HG02970 (cell line): ENCODE measurements around the gene SMPDL3B.
"Not testable (repeated sequence)": the region's sequence is repeated elsewhere in the genome, so short reads cannot be mapped to it uniquely, and the experiment has no call there.

Experiments used
- ATAC-seq: cut with Tn5 transposase; IDR thresholded peaks from one replicate; pipeline ENCODE4 v1.9.1; 2021; ENCODE audit warnings: mild to moderate bottlenecking, moderate library complexity, moderate number of reproducible peaks; ENCODE audit not compliant: unreplicated experiment, low FRiP score

The SMPDL3B gene

GRCh38 chr1:27967106-27967883 lies 32.5 kb downstream of the SMPDL3B start:
- no peak for ATAC-seq

- ATAC-seq = no peak
These were observed 33.2 kb downstream of the SMPDL3B start for GRCh38 chr1:27967884-27968466.

GRCh38 chr1:27968692-27969091 lies 33.9 kb downstream of the SMPDL3B start:
- ATAC-seq = no peak

GRCh38 chr1:27970401-27970800 lies 35.6 kb downstream of the SMPDL3B start:
- ATAC-seq = no peak

DNA sequence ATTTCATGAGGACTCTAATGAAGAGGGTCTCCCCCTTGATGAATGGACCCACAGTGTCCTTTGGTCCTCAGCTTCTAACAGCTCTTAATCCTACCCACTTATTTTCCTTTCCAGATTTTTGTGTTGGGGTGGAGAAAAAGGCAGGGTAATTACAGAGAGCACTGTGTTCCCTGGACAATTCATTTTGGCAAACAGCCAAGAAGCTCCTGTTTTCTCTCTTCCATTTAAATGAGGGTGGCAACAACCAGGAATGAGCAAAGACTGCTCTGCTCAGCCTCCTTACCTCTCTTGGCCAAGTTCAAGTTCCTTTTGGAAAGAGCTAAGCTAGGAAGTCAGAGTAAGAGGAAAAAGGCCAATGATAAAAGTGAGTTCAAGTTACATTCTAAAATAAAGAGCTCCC lies 36.9 kb downstream of the SMPDL3B start:
- ATAC-seq = no peak

DNA sequence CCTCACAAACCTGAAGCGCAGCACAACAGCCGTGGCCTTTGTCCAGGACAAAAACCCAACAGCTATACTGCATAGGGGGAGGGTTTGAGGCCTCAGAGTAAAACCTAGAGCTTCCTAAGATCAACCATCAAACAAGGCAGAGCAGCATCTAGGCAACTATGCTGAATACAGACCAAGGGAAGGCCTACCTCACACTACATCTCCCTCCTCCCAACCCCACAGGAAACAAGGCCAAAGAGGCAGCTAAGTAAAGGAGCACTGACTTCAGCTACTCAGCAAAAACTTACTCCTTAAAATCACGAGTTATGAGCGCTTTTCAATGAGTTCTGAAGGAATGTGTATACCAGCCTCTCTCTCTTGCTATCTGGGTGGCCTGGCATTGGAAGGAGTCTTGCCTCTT lies 37.3 kb downstream of the SMPDL3B start:
- ATAC-seq = no peak

DNA sequence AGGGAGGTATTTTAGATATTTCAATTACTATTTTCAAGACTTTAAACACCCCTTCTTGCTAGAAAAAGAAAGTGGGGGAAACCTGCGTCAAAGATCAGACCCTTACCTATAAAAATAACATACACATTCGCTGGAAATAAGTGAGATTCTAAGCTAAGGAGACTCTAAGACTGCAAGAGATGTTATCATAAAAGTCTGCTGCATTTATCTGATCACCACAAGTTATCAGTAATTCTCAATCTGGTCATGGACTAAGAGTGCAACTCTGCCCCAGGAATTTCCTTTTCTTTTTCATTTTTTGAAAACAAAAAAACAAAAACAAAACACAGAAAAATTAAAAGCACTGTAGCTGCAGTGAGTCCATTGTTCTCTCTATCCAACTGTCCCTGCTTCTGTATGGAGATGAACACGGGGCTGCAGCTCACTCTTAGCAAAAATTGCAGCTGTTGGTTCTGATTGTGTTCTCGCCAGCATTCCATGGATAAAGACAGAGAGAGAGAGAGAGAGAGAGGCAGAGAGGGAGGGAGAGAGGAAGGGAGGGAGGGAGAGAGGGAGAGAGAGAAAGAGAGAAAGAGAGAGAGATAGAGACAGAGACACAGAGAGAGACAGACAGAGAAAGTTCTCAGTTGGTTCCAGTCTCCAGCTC lies 39.1 kb downstream of the SMPDL3B start:
- no peak for ATAC-seq

DNA sequence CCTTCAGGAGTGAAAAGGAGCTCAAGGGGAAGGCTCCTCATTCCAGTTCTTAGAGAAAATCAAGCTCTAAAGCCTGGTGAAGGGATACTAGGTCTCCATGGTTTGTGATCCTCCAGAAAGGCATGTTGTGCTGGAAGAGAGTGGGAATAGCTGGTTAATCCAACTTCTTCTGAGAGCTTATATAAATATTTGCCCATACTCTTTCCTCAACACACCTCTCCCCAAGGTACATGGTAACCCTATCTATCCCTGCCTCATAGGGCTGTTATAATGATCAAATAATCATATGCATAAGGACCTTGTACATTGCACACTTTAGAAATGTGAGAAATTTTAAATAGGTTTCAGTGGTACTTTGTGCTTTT lies 39.6 kb downstream of the SMPDL3B start:
- no peak for ATAC-seq

GRCh38 chr1:27979151-27979858 lies 44.5 kb downstream of the SMPDL3B start:
- ATAC-seq = no peak

GRCh38 chr1:27979859-27980201 lies 45.0 kb downstream of the SMPDL3B start:
- no peak for ATAC-seq

DNA sequence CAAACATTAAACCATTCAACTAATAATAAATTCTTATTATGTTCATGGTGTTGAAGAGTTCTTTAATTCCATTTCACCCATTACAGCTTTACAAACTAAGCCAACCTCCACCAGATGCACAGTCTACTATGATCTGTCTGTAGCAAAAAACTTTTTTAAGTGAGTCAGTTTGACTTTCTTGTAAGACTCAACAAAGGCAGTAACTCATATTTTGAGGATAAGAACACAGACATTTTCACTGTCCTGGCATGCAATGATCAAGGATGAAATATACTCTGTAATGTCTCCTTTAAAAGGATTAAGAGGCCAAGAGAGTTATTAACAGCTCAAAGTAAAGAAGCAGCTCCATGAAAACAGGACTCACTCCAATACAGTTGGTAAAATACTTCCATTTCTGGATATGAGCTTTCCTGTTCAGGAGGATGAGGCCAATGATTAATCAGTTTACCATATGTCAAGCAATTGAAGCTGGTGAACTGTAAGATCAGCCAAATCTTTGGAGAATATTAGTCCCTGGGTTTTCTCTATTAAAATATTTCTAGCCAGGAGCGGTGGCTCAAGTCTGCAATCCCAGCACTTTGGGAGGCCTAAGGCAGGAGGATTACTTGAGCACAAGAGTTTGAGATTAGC lies 45.5 kb downstream of the SMPDL3B start:
- ATAC-seq = no peak

DNA sequence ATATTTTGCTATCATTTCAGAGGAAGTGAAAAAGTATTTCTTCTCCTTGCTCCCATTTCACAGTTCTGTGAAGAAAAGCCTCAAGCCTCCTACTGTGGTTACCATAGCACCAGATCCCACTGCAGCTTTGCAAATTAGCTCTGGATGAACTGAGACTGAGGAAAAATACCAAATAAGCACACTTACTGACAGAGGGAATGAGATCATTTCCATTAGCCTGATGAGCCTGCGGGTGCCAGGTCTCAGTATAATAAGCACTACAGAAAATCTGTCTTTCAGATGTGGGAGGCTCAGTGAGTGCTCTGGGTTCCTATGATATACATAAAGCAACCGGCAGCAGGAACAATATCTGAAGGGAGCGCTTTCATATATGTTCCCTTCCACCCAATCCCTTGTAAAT lies 46.3 kb downstream of the SMPDL3B start:
- no peak for ATAC-seq

DNA sequence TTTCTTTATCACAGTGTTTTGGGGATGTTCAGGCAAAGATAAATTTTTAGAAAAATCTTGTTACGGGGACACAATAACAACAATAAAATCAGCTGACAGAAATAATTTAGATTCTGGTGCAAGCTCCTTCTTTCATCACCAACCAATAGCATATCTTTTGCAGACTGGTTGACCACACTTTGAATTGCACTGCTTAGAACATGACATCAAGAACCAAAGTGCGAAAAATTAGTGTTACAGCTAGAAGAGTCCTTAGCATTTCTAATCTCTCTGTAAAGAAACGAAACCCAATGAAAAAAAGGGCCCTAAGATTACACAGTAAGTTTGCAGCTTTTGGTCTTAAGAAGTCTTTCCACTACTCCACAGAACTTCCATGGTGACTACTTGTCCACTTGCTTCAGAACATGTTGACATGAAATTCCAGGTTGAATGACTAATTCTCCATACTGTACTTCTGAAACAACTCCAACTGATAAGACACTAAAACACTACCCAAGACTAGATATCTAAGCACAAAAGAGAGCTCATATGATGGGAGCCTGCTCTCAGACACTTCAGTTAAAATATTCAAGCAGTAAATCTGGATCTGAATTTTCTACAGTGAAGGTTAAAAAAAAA lies 56.2 kb downstream of the SMPDL3B start:
- ATAC-seq = no peak

DNA sequence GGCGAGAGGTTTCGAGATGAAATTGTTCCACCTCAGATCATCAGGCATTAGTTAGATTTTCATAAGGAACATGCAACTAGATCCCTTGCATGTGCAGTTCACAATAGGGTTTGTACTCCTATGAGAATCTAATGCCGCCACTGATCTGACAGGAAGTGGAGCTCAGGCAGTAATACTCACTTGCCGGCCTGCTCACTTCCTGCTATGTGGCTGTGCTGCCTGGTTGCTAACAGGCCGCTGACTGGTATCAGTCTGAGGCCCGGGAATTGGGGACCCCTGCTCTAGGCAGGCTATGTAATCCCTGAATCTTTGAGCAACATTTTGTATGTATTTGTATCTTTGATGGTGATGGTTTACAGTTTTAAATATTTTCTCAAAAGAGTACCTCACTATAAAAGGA lies 57.5 kb downstream of the SMPDL3B start:
- ATAC-seq = no peak

DNA sequence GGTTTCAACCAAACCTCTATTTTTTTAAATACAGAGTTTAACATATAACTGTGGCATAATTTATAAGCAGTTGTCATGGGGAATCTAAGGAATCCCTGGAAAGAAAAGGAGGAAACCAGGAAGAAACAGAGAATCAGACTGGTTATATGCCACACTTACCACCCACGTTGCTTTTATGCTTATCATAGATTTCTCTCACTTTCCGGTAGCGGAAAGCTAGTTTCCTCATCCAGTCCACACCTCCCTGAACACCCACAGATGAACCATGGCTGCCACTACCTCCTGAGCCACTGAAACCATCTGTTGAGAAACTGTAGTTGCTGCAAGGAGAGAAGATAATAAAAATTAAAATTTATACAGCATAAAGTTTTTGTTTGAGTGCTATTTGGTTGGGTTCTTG lies 58.4 kb downstream of the SMPDL3B start:
- no peak for ATAC-seq

GRCh38 chr1:27994060-27994459 lies 59.3 kb downstream of the SMPDL3B start:
- ATAC-seq = no peak

- ATAC-seq = not testable (repeated sequence)
These were observed 59.7 kb downstream of the SMPDL3B start for GRCh38 chr1:27994526-27994925.

GRCh38 chr1:27999055-27999454 lies 64.3 kb downstream of the SMPDL3B start:
- no peak for ATAC-seq

DNA sequence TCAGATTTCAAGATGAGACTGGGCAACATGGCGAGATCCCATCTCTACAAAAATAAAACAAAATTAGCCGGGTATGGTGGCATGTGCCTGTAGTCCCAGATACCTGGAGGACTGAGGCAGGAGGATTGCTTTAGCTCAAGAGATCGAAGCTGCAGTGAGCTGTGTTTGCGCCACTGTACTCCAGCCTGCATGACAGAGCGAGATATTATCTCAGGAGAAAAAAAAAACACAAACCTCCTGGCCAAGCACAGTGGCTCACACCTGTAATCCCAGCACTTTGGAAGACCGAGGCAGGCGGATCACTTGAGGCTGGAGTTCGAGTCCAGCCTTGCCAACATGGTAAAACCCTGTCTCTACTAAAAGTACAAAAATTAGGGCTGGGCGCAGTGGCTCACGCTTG lies 67.8 kb downstream of the SMPDL3B start:
- ATAC-seq = no peak

DNA sequence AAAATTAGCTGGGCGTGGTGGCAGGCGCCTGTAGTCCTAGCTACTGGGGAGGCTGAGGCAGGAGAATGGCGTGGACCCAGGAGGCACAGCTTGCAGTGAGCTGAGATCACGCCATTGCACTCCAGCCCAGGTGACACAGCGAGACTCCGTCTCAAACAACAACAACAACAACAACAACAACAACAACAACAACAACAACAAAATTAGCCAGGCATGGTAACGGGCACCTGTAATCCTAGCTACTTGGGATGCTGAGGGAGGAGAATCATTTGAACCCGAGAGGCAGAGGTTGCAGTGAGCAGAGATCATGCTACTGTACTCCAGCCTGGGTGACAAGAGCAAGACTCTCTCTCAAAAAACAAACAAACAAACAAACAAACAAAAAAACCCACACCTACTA lies 68.3 kb downstream of the SMPDL3B start:
- not testable (repeated sequence) for ATAC-seq
